Esophagus squamous epithelium (tissue), 4 donors: ENCODE data around the gene TMEM9.

Experiments used
- POLR2A ChIP-seq, 4 donors: fragments of 450-650 bp; IDR thresholded peaks; one replicate each; pipeline ENCODE4 v1.6.1; 2017; ENCODE audit warnings: antibody characterized with exemption in 4 of 4, mild to moderate bottlenecking in 4 of 4, moderate library complexity in 3 of 4
- TF ChIP-seq, protein P1 (sequence below), 6 experiments: fragments of 450-650 bp in 4 of 6; fragments of 200-600 bp in 2 of 6; sonication (generic) in 2 of 6; IDR thresholded peaks; one replicate each; pipeline ENCODE4 v1.5.1; 2016 to 2019; ENCODE audit warnings: antibody characterized with exemption in 6 of 6, mild to moderate bottlenecking in 4 of 6, moderate library complexity in 4 of 6

DNA sequence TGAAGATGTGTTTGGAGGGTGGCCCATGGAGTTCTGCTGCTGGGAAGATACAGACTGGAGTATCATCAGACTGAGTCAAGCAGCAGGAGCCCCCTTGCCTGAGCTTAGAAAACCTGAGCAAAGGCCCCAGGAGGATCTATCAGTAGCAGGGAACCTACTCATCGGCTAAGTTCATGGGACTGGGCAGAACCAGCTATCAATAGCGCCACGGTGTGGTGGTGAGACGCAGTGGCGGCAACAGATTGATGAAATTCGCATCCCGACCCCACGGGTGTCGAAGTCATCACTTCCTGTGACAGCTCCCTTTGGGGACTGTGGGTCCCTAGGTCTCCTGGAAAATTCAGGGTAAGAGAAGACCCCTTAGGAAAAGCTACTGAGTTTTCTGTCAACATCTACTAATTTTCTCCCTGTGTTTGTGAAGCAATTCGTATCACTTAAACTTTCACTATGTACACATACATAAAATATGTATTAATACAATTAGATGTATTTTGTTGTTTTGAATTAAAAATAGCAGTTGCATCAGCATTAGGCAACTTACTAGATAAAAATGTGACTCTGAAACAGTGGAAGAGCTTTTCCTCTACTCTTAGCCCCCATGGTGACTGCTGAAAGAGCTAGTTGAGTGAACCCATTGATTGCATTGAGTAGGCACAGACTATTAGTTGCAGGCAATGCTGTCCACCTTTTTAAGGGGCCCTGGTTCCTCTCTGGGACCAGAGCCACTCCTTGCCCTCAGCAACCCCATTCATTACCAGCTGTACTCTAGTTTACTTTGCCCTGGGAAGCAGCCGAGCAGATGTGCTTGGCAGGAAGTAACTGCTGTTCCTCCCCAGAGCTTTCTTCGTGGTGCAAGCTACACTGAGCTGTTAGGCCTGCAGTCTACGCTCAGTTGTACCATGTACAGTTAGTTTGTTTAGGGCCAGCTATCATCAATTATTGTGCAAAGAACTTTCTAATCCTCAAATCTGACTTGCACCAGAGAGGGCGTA is 34.8 kb downstream of the TMEM9 start:
- TF ChIP-seq, protein P1, sequence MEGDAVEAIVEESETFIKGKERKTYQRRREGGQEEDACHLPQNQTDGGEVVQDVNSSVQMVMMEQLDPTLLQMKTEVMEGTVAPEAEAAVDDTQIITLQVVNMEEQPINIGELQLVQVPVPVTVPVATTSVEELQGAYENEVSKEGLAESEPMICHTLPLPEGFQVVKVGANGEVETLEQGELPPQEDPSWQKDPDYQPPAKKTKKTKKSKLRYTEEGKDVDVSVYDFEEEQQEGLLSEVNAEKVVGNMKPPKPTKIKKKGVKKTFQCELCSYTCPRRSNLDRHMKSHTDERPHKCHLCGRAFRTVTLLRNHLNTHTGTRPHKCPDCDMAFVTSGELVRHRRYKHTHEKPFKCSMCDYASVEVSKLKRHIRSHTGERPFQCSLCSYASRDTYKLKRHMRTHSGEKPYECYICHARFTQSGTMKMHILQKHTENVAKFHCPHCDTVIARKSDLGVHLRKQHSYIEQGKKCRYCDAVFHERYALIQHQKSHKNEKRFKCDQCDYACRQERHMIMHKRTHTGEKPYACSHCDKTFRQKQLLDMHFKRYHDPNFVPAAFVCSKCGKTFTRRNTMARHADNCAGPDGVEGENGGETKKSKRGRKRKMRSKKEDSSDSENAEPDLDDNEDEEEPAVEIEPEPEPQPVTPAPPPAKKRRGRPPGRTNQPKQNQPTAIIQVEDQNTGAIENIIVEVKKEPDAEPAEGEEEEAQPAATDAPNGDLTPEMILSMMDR (IDR thresholded peaks at IDR 0.05) = peak in 4 of 6 experiments; percentile 31 to 58 (median 38)
- no peak for TF ChIP-seq POLR2A (IDR thresholded peaks at IDR 0.05)
